H9 (cell line): ENCODE data around the gene CSF1R. TPM values are rescaled to one million over a fixed set of nuclear protein-coding genes. Genes with fewer than 3 reads are reported as not detected.

Experiments used
- DNase-seq: peaks from one replicate; pipeline ENCODE4 v3.0.0-alpha.2; 2017
- H2AFZ ChIP-seq: one replicate; pipeline ENCODE4 v1.6.1; 2013; ENCODE audit warnings: mild to moderate bottlenecking, low read length, control low read depth, moderate library complexity
- H2AK5ac ChIP-seq: 2 replicates; pipeline ENCODE4 v1.6.1; 2013; ENCODE audit warnings: low read length, control low read depth, mixed read lengths; ENCODE audit not compliant: insufficient read length
- H2BK120ac ChIP-seq: one replicate; pipeline ENCODE4 v1.6.1; 2013; ENCODE audit warnings: low read depth, mild to moderate bottlenecking, low read length, control low read depth, inconsistent platforms; ENCODE audit not compliant: poor library complexity, severe bottlenecking
- H2BK12ac ChIP-seq: 2 replicates; pipeline ENCODE4 v1.6.1; 2013; ENCODE audit warnings: low read length, control low read depth, mixed read lengths, low read depth; ENCODE audit not compliant: insufficient read length
- H2BK15ac ChIP-seq: 2 replicates; pipeline ENCODE4 v1.6.1; 2013; ENCODE audit warnings: low read depth, low read length, control low read depth
- H2BK20ac ChIP-seq: one replicate; pipeline ENCODE4 v1.6.1; 2013; ENCODE audit warnings: low read depth, mild to moderate bottlenecking, low read length, control low read depth, inconsistent platforms; ENCODE audit not compliant: poor library complexity, severe bottlenecking
- H2BK5ac ChIP-seq: 2 replicates; pipeline ENCODE4 v1.6.1; 2013; ENCODE audit warnings: low read length, control low read depth, mixed read lengths; ENCODE audit not compliant: insufficient read length
- H3K14ac ChIP-seq: 2 replicates; pipeline ENCODE4 v1.6.1; 2013; ENCODE audit warnings: low read length, control low read depth; ENCODE audit not compliant: insufficient read depth
- H3K18ac ChIP-seq: 2 replicates; pipeline ENCODE4 v1.6.1; 2013; ENCODE audit warnings: low read depth, mild to moderate bottlenecking, mixed read lengths, low read length, control low read depth; ENCODE audit not compliant: insufficient read length
- H3K23ac ChIP-seq: 2 replicates; pipeline ENCODE4 v1.6.1; 2013; ENCODE audit warnings: low read length, control low read depth, mixed read lengths, low read depth; ENCODE audit not compliant: insufficient read length
- H3K23me2 ChIP-seq: 2 replicates; pipeline ENCODE4 v1.6.1; 2013; ENCODE audit warnings: low read depth, mild to moderate bottlenecking, mixed read lengths, low read length, control low read depth; ENCODE audit not compliant: insufficient read length, poor library complexity, severe bottlenecking
- H3K27ac ChIP-seq: 2 replicates; pipeline ENCODE4 v1.5.1; 2013; ENCODE audit warnings: low read length, control low read depth, mixed read lengths, low read depth; ENCODE audit not compliant: insufficient read length
- H3K27me3 ChIP-seq: 2 replicates; pipeline ENCODE4 v1.6.1; 2013; ENCODE audit warnings: low read length, control low read depth, inconsistent platforms; ENCODE audit not compliant: insufficient read depth
- H3K4ac ChIP-seq: 2 replicates; pipeline ENCODE4 v1.6.1; 2013; ENCODE audit warnings: low read depth, mild to moderate bottlenecking, control low read depth, inconsistent platforms, low read length, moderate library complexity
- H3K4me1 ChIP-seq: 2 replicates; pipeline ENCODE4 v1.6.1; 2013; ENCODE audit warnings: low read length, control low read depth, inconsistent platforms; ENCODE audit not compliant: insufficient read depth
- H3K4me2 ChIP-seq: 2 replicates; pipeline ENCODE4 v1.6.1; 2013; ENCODE audit warnings: low read length, control low read depth, mixed read lengths; ENCODE audit not compliant: insufficient read length, insufficient read depth
- H3K56ac ChIP-seq: 2 replicates; pipeline ENCODE4 v1.6.1; 2013; ENCODE audit warnings: low read depth, mild to moderate bottlenecking, mixed read lengths, low read length, control low read depth; ENCODE audit not compliant: insufficient read length
- H3K79me1 ChIP-seq: 2 replicates; pipeline ENCODE4 v1.6.1; 2013; ENCODE audit warnings: low read depth, mild to moderate bottlenecking, moderate library complexity, low read length, control low read depth, inconsistent platforms; ENCODE audit not compliant: insufficient read depth, poor library complexity, severe bottlenecking
- H3K79me2 ChIP-seq: 2 replicates; pipeline ENCODE4 v1.6.1; 2013; ENCODE audit warnings: low read length, control low read depth, inconsistent platforms; ENCODE audit not compliant: insufficient read depth
- H3K9ac ChIP-seq: 2 replicates; pipeline ENCODE4 v1.6.1; 2013; ENCODE audit warnings: low read length, control low read depth, mixed read lengths; ENCODE audit not compliant: insufficient read length; ENCODE audit errors: extremely low read depth
- H3K9me3 ChIP-seq: one replicate; pipeline ENCODE4 v1.6.1; 2013; ENCODE audit warnings: low read depth, low read length, inconsistent platforms; ENCODE audit not compliant: control insufficient read depth
- H3T11ph ChIP-seq: one replicate; pipeline ENCODE4 v1.6.1; 2013; ENCODE audit warnings: mild to moderate bottlenecking, low read length, control low read depth, inconsistent platforms
- H4K20me1 ChIP-seq: one replicate; pipeline ENCODE4 v1.6.1; 2013; ENCODE audit not compliant: control insufficient read depth, insufficient read length, insufficient read depth
- H4K5ac ChIP-seq: 2 replicates; pipeline ENCODE4 v1.6.1; 2013; ENCODE audit warnings: low read depth, mild to moderate bottlenecking, mixed read lengths, low read length, control low read depth; ENCODE audit not compliant: insufficient read length
- H4K8ac ChIP-seq: replicated peaks from 2 replicates; pipeline ENCODE4 v1.6.1; 2013; ENCODE audit warnings: low read length, control low read depth, mixed read lengths, low read depth; ENCODE audit not compliant: insufficient read length
- H4K91ac ChIP-seq: 2 replicates; pipeline ENCODE4 v1.6.1; 2013; ENCODE audit warnings: low read depth, mild to moderate bottlenecking, moderate library complexity, mixed read lengths, low read length, control low read depth; ENCODE audit not compliant: insufficient read length
- H3K27ac Mint-ChIP-seq, 3 experiments: 2 replicates in 2 of 3; 3 replicates in 1 of 3; pipeline ENCODE4 v1.8.0; 2020 to 2021; ENCODE audit warnings: mixed read lengths in 3 of 3, mild to moderate bottlenecking in 1 of 3, moderate library complexity in 1 of 3
- H3K27me3 Mint-ChIP-seq: 2 replicates; pipeline ENCODE4 v1.8.0; 2021; ENCODE audit warnings: low read depth, mild to moderate bottlenecking, moderate library complexity, mixed read lengths
- H3K36me3 Mint-ChIP-seq, 3 experiments: 2 replicates in 2 of 3; 3 replicates in 1 of 3; pipeline ENCODE4 v1.8.0; 2020 to 2021; ENCODE audit warnings: low read depth in 3 of 3, mixed read lengths in 3 of 3; ENCODE audit not compliant: insufficient read depth in 1 of 3
- H3K4me1 Mint-ChIP-seq, 2 experiments: 2 replicates each; pipeline ENCODE4 v1.8.0; 2020; ENCODE audit warnings: mixed read lengths in 2 of 2
- H3K4me3 Mint-ChIP-seq, 2 experiments: 2 replicates in 1 of 2; 3 replicates in 1 of 2; pipeline ENCODE4 v1.8.0; 2020 to 2021; ENCODE audit warnings: mild to moderate bottlenecking in 2 of 2, mixed read lengths in 2 of 2, moderate library complexity in 1 of 2
- H3K9me3 Mint-ChIP-seq, 2 experiments: 2 replicates in 1 of 2; 3 replicates in 1 of 2; pipeline ENCODE4 v1.8.0; 2020; ENCODE audit warnings: mild to moderate bottlenecking in 2 of 2, mixed read lengths in 2 of 2, moderate library complexity in 1 of 2
- CTCF ChIP-seq: fragments of 200-600 bp; sonication (generic); conservative IDR thresholded peaks from 3 replicates; pipeline ENCODE4 v1.8.0; 2021; ENCODE audit warnings: antibody characterized with exemption, mild to moderate bottlenecking
- WGBS: extraction: QIAGEN DNeasy Blood & Tissue Kit; methylation state at CpG from one replicate; pipeline ENCODE4 v1.1.7; 2013; ENCODE audit warnings: missing lambda C conversion rate, low lambda C conversion rate, mixed read lengths; ENCODE audit not compliant: insufficient read length; ENCODE audit errors: extremely low coverage; 5-methylcytosine and 5-hydroxymethylcytosine counted together
- total RNA-seq: library from RNA; stranded (reverse); gene quantifications from 2 replicates; pipeline ENCODE4 v1.2.1, GENCODE V29; 2021

CSF1R gene
- total RNA-seq, 1 experiment from 2014 or later: 0.13 TPM

- Mint-ChIP-seq H3K36me3 (no peaks in the 10 kb centered on the region), H3K4me1 (peaks cover 19 to 29% of the 10 kb centered on the region in 2 experiments), H3K9me3 (no peaks in the 10 kb centered on the region), H3K4me3 (no peak overlapping the region), H3K27ac (no peak overlapping the region; a peak in 1 of 7 replicates), H3K27me3 (peaks cover 3% of the 10 kb centered on the region)
- no CpG with 5 or more reads among the region's 12 CpGs for WGBS
- no peaks in the 10 kb centered on the region for H3K79me1 ChIP-seq
- DNase-seq: peak; percentile 36
- H3K14ac ChIP-seq: no peak overlapping the region
- H3K27me3 ChIP-seq: no peaks in the 10 kb centered on the region
- H4K91ac ChIP-seq: no peak overlapping the region
- H3K79me2 ChIP-seq: no peaks in the 10 kb centered on the region
- H3K27ac ChIP-seq: no peak overlapping the region
- no peak overlapping the region for H2BK12ac ChIP-seq
- no peak overlapping the region for H3K23ac ChIP-seq
- H2BK15ac ChIP-seq: no peak overlapping the region
- no peaks in the 10 kb centered on the region for H3K9me3 ChIP-seq
- H4K8ac ChIP-seq: no peak overlapping the region
- peak; percentile 40 for TF ChIP-seq CTCF
- no peak overlapping the region for H2BK5ac ChIP-seq
- no peak overlapping the region for H3K4ac ChIP-seq
- H3K18ac ChIP-seq: no peak overlapping the region
- H3K4me1 ChIP-seq: no peaks in the 10 kb centered on the region
- H3K4me2 ChIP-seq: no peak overlapping the region
- no peak overlapping the region for H3K56ac ChIP-seq
- H2AK5ac ChIP-seq: no peak overlapping the region
- H3K9ac ChIP-seq: no peak overlapping the region
- no peak overlapping the region for H2AFZ ChIP-seq
- no peaks in the 10 kb centered on the region for H3K23me2 ChIP-seq
- H4K20me1 ChIP-seq: no peaks in the 10 kb centered on the region
- no peak overlapping the region for H2BK20ac ChIP-seq
- no peak overlapping the region for H2BK120ac ChIP-seq
- H4K5ac ChIP-seq: no peak overlapping the region
- H3T11ph ChIP-seq: no peak overlapping the region
Observed at GRCh38 chr5:150114102-150114641, 27.8 kb upstream of the CSF1R start.
